ENCODE measurements around the gene DNAI1.

The DNAI1 gene

GRCh38 chr9:34568774-34569173, 110.2 kb downstream of the DNAI1 start:
- H3K4me3 ChIP-seq (ENCODE audit: low read depth, low read length): no peak overlapping the region
- DNase-seq (ENCODE audit: low read depth): no peak
- TF ChIP-seq CTCF (IDR thresholded peaks at IDR 0.05; ENCODE audit: insufficient read depth, low read depth, low read length, missing control alignments): no peak

GRCh38 chr9:34570376-34570775, 111.8 kb downstream of the DNAI1 start:
- no peak for TF ChIP-seq CTCF (IDR thresholded peaks at IDR 0.05; ENCODE audit: insufficient read depth, low read depth, low read length, missing control alignments)
- H3K4me3 ChIP-seq (ENCODE audit: low read depth, low read length): no peak overlapping the region
- DNase-seq (ENCODE audit: low read depth): no peak

All from GM12865 (cell line).